Fibroblast of lung (primary cell): ENCODE results near the gene ATP1B3.

Source experiments
- EZH2 ChIP-seq: IDR thresholded peaks from 2 replicates; pipeline ENCODE4 v1.5.1; 2012; ENCODE audit warnings: low read length, control low read depth, mild to moderate bottlenecking; ENCODE audit errors: missing control alignments
- TF ChIP-seq, protein P1 (sequence below), 2 donors: IDR thresholded peaks in 1 of 2; conservative IDR thresholded peaks in 1 of 2; 1 replicate in 1 of 2; 2 replicates in 1 of 2; pipeline ENCODE4 v1.5.1; 2011 to 2012; ENCODE audit warnings: low read length in 2 of 2, control low read depth in 1 of 2, inconsistent platforms in 1 of 2, low read depth in 1 of 2, mild to moderate bottlenecking in 1 of 2

DNA sequence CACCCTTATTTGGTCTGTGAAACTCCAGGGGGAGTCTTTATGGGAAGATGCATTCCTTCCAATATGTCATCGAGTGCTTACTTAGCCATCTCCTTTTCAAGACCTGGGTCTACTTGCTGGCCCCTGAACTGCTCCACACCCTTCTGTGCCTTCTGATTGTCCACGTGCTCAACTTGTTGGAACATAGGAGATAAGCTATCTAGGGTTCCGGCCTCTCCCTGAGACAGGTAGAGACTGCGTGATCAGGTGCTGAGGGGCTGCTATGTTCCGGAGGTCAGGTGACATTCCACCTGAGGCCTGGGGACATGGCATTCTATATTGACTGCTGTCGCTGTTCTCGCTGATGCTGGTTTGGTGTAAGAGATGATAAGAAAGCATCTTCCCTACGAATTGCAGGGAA lies 65.6 kb downstream of the ATP1B3 start:
- TF ChIP-seq, protein P1, sequence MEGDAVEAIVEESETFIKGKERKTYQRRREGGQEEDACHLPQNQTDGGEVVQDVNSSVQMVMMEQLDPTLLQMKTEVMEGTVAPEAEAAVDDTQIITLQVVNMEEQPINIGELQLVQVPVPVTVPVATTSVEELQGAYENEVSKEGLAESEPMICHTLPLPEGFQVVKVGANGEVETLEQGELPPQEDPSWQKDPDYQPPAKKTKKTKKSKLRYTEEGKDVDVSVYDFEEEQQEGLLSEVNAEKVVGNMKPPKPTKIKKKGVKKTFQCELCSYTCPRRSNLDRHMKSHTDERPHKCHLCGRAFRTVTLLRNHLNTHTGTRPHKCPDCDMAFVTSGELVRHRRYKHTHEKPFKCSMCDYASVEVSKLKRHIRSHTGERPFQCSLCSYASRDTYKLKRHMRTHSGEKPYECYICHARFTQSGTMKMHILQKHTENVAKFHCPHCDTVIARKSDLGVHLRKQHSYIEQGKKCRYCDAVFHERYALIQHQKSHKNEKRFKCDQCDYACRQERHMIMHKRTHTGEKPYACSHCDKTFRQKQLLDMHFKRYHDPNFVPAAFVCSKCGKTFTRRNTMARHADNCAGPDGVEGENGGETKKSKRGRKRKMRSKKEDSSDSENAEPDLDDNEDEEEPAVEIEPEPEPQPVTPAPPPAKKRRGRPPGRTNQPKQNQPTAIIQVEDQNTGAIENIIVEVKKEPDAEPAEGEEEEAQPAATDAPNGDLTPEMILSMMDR (conservative IDR thresholded peaks at IDR 0.05 in 1 of 2, IDR thresholded peaks at IDR 0.05 in 1 of 2; ENCODE audit: low read depth in 1 of 2, low read length in 2 of 2): no peak
- no peak for TF ChIP-seq EZH2
